Fibroblast of villous mesenchyme (primary cell): ENCODE results near the gene IDI1. TPM values are rescaled to one million over a fixed set of nuclear protein-coding genes. Genes with fewer than 3 reads are reported as not detected.
A peak's percentile ranks its signal among the peaks of the same experiment; 100 is the strongest.

Experiments used
- DNase-seq: peaks from one replicate; pipeline ENCODE4 v3.0.0-alpha.2; 2010; ENCODE audit warnings: low read depth
- H3K4me3 ChIP-seq: 2 replicates; pipeline ENCODE4 v1.5.1; 2011; ENCODE audit warnings: low read depth, mild to moderate bottlenecking, low read length
- CTCF ChIP-seq: IDR thresholded peaks from 2 replicates; pipeline ENCODE4 v1.5.1; 2012; ENCODE audit warnings: low read depth, mild to moderate bottlenecking, low read length; ENCODE audit not compliant: insufficient read depth
- total RNA-seq: library from RNA; depleted of rRNA; stranded (reverse); fragments of >200 nt; gene quantifications from 2 replicates; pipeline ENCODE4 v1.2.3, GENCODE V29; 2012

IDI1 gene
- 114 and 174 TPM in 2 replicates for total RNA-seq

DNA sequence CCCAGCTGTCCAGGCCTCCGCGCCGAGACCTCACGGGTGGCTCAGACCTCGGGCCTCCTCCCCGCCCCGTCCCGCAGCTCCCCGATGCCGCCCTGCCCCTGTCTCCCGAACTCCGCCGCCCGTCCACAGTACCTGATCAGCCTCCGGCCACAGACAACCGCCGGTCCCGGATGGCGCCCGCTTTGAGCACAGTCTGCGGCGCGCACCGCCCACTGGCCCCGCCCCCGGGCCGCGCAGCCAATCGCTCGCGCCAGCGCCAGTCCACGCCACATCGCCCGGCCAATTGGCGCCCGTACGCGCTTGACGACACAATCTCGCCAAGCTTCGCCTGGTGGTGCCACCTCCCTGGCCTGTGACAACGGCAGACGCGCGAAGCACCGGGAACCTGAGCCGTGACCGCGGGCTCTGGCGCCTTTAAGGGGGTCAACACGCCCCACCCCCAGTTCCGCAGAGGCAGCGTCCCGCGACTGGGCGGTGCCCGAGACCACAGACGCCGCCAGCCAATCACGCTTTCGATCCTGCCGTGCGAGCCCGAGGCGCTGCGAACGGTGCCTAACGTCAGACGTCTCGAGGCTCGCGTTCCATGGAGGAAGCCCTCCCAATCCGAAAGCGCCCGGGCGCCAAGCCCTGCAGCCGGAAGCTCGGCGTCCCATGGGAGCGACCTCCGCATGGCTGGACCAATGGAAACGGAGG is at the start of gene IDI1:
TSS of gene IDI1 (minus strand) at position 388 of the 693 bp plus-strand sequence. CDS start at position 272, 116 bp downstream.
- H3K4me3 ChIP-seq = peak within 1 kb of the TSS; percentile 84
- TF ChIP-seq CTCF = no peak
- peak; percentile 99 for DNase-seq

DNA sequence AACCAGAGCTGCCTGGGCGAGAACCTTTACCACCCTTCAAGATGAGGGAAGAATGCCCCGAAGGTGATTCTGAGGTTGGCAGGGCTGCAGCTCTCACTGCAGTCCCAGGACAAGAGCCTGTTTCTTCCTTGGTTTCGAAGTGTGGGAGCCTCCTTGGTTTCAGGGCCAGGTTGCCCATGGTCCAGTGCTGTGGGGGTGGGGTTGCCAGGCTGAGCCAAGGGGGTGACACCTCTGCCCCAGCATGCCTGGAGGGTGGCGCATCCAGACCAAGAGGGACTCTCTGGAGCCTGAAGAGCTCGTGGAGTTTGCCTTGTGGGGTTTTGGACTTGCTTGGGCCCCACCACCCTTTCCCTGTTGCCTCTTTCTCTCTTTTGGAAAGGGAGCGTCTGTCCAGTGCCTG is 48.5 kb upstream of the IDI1 start:
- H3K4me3 ChIP-seq = no peak overlapping the region
- no peak for DNase-seq
- TF ChIP-seq CTCF = no peak

- TF ChIP-seq CTCF = no peak
- DNase-seq = no peak
- H3K4me3 ChIP-seq = no peak overlapping the region
Observed at GRCh38 chr10:1096287-1096889, 47.5 kb upstream of the IDI1 start.

DNA sequence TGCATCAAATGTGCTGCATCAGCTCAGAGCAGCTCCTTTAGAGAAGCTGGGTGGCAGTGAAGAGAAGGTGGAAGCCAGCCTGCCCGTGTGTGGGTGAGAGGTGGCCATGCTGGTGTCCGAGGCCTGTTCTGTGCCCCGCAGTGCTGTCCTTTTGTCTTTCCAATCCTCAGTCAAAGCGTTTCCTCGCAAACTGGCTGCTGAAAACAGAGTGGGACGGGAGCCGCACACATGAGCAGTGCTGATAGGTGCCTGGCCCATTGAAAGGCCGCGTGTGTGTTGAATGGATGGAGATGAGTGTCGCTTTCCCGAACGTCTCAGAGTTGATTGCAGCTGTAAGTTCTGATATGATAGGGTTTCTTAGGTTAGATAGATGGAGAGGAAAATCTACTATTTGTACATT is 46.6 kb upstream of the IDI1 start:
- no peak overlapping the region for H3K4me3 ChIP-seq
- no peak for TF ChIP-seq CTCF
- DNase-seq = no peak

DNA sequence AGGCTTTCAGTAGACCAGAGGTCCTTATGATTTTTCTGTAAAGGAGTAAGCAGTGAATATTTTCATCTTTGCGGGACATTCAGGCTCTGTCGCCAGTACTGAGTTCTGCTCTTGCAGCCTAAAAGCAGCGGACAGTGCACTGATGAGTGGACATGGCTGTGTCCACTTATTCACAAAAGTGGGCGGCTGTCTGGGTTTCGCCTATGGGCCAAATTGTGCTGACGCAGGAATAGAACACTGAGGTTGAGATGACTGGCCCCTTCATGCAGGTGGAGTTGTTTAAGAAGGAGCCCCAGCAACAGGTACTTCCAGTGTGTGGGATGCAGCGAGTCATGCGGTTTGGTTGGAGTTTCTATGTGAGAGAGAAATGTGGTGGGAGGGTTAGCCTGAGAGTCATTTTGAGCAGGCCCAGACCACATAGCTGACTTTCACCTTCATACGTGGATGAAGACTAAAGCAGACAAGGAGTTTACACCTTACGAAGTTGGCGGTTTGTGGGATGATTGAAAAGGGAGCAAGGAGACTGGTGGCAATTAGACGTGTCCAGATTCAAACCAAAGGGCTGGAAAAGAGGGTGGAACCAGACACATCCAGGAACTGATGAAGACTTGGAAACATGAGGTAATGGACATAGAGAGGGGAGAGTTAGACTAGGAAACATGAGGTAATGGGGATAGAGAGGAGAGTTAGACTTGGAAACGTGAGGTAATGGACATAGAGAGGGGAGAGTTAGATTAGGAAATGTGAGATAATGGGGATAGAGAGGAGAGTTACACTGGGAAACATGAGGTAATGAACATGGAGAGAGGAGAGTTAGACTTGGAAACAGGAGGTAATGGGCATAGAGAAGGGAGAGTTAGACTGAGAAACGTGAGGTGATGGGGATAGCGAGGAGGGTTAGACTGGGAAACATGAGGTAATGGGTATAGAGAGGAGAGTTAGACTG is 45.5 kb upstream of the IDI1 start:
- H3K4me3 ChIP-seq = no peak overlapping the region
- DNase-seq = no peak
- no peak for TF ChIP-seq CTCF

DNA sequence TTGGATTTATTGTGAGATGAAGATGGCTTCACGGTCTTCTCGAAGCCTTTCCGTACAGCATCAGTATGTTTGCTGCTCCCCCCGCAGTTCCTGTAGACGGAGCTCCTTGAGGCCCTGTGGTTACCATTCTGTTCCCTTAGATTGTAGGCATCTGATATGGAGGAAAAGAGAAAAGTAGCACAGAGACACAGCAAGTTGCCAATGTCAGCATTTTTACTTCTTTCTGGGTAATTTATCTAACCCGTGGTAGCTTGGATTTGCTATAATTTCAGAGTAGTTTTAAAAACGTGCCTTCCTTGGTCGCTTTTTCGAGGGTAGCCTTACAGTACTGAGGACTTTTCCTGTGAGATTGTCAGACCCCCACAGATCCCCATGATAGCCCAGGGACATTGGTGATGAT is 44.8 kb upstream of the IDI1 start:
- no peak overlapping the region for H3K4me3 ChIP-seq
- no peak for TF ChIP-seq CTCF
- DNase-seq = no peak
